ENCODE data around the gene C22orf23. TPM values are rescaled to one million over a fixed set of nuclear protein-coding genes. Genes with fewer than 3 reads are reported as not detected.
A peak's percentile ranks its signal among the peaks of the same experiment; 100 is the strongest.
"Not testable (repeated sequence)": the region's sequence is repeated elsewhere in the genome, so short reads cannot be mapped to it uniquely, and the experiment has no call there.

C22orf23 gene
- total and polyA plus RNA-seq, 12 donors, result 0.17 to 1.1 (median 0.50) TPM

GRCh38 chr22:37954686-37955085 is 1.3 kb upstream of the C22orf23 start:
- Histone ChIP-seq H3K36me3 (peaks cover 0 to 35% (median 27%) of the 10 kb centered on the region in 9 donors), H3K9me3 (no peaks in the 10 kb centered on the region), H3K27me3 (peaks cover 0 to 16% (median 0%) of the 10 kb centered on the region in 7 donors), H3K27ac (no peak overlapping the region), H3K4me3 (peak overlapping the region in 9 of 10 donors; percentile 53 to 98 (median 84)), H3K4me1 (peaks cover 11 to 31% (median 25%) of the 10 kb centered on the region in 9 donors)
- TF ChIP-seq CTCF (IDR thresholded peaks at IDR 0.05), result no peak
- intact Hi-C loops (cut with DNase I), result loop anchor here in 2 of 10 donors (5.0 to 10.0 kb wide), 2 partner anchors 50 to 132 kb away; partner anchors contain the start of genes GALR3 (in 1 of the 2) and MICALL1 (in 1 of the 2)
- DNase-seq (no peak), ATAC-seq (no peak)
- WGBS, 2 donors, result 63 to 64% methylated on average over 4 of the region's 4 CpGs

DNA sequence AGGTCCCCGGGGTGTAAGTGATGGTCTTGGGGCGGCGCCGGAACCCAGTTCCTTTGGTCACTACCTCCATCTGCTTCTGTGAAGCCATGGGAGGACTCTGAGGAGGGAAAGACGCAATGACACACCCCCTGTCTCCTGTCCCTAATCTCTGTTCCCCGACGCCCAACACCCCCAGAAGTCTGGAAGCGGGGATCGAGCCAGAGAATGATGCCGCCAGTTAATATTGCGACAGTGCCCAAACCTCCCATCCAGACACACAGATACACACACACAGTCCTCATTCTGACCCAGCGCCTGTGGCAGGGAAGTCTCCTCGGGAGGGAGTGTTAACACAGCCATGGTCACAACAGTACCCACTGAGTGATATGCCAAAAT is 352 bp downstream of the C22orf23 start:
- no peak for TF ChIP-seq CTCF (IDR thresholded peaks at IDR 0.05)
- ATAC-seq, result peak; percentile 35 to 70 (median 68)
- intact Hi-C loops (cut with DNase I), result loop anchor here in 1 of 10 donors (10.0 kb wide), 1 partner anchor 48 kb away; the partner anchor contains the start of gene MICALL1
- H3K4me1 ChIP-seq, result peaks cover 11 to 31% (median 25%) of the 10 kb centered on the region in 9 donors
- H3K36me3 ChIP-seq, result peaks cover 0 to 19% (median 12%) of the 10 kb centered on the region in 9 donors
- DNase-seq, result peak in 1 of 2 donors; percentile 18
- H3K27me3 ChIP-seq, result peaks cover 0 to 16% (median 0%) of the 10 kb centered on the region in 7 donors
- peak overlapping the region in 6 of 10 donors; percentile 57 to 92 (median 81) for H3K27ac ChIP-seq
- no peaks in the 10 kb centered on the region for H3K9me3 ChIP-seq
- peak overlapping the region; percentile 52 to 98 (median 84) for H3K4me3 ChIP-seq
- 1% methylated on average over 13 of the region's 13 CpGs for WGBS, 2 donors

DNA sequence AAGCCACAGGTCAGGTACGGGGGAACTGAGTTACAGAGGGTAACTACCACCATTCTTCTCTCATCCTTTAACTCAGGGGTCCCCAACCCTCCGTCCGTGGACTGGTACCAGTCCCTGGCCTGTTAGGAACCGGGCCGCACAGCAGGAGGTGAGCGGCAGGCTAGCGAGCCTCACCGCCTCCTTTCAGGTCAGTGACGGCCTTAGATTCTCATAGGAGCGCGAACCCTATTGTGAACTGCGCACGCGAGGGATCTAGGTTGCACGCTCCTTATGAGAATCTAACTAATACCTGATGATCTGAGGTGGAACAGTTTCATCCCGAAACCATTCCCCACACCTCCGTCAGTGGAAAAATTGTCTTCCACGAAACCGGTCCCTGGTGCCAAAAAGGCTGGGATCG is 772 bp downstream of the C22orf23 start:
- peaks cover 0 to 16% (median 0%) of the 10 kb centered on the region in 7 donors for H3K27me3 ChIP-seq
- WGBS, 2 donors, result 9 to 10% methylated on average over 20 of the region's 20 CpGs
- H3K27ac ChIP-seq, DNase-seq, H3K9me3 ChIP-seq: not testable (repeated sequence)
- intact Hi-C loops (cut with DNase I), result loop anchor here in 1 of 10 donors (10.0 kb wide), 1 partner anchor 48 kb away; the partner anchor contains the start of gene MICALL1
- H3K4me3 ChIP-seq, result peak overlapping the region; percentile 52 to 98 (median 84)
- H3K36me3 ChIP-seq, result peaks cover 0 to 15% (median 11%) of the 10 kb centered on the region in 9 donors
- ATAC-seq, result peak in 5 of 8 donors; percentile 1 to 21 (median 10)
- peaks cover 11 to 31% (median 25%) of the 10 kb centered on the region in 9 donors for H3K4me1 ChIP-seq

- Histone ChIP-seq H3K27me3 (peaks cover 0 to 16% (median 0%) of the 10 kb centered on the region in 7 donors), H3K4me1 (peaks cover 11 to 27% (median 23%) of the 10 kb centered on the region in 9 donors), H3K9me3 (no peaks in the 10 kb centered on the region), H3K36me3 (peaks cover 0 to 1% (median 0%) of the 10 kb centered on the region in 9 donors), H3K27ac (no peak overlapping the region), H3K4me3 (no peak overlapping the region)
- no peak for TF ChIP-seq CTCF (IDR thresholded peaks at IDR 0.05)
- DNase-seq (no peak), ATAC-seq (no peak)
- intact Hi-C loops (cut with DNase I), result loop anchor here in 1 of 10 donors (10.0 kb wide), 1 partner anchor 47 kb away; the partner anchor contains the start of gene MICALL1
- WGBS, 2 donors, result 64 to 67% methylated on average over 8 of the region's 8 CpGs
Observed at GRCh38 chr22:37951305-37951704, 2.1 kb downstream of the C22orf23 start.

DNA sequence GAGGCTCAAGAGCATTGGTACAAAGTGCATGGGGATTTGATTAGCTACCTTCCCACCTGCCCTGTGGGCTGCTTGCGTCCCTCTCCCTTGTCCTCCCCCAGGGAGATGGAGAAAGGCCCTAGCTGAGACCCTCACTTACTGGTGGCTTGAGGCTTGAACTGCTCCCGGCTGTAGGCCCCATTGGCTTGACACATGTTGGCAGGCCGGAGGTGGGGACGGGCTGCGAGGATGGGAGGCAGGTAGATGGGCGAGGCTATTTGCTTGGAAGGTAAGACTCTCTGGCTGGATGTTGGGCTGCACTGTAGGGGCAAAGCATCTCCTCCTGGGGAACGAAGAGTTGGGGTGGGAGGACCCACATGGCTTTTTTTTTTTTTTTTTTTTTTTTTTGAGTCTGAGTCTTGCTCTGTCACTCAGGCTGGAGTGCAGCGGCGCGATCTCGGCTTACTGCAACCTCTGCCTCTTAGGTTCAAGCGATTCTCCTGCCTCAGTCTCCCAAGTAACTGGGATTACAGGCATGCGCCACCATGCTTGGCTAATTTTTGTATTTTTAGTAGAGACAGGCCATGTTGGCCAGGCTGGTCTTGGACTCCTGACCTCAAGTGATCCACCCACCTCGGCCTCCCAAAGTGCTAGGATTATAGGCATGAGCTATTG is 6.1 kb downstream of the C22orf23 start:
- DNase-seq; H3K4me3 ChIP-seq; H3K4me1 ChIP-seq; H3K9me3 ChIP-seq; H3K27me3 ChIP-seq; H3K27ac ChIP-seq; intact Hi-C loops (cut with DNase I); ATAC-seq: not testable (repeated sequence)
- H3K36me3 ChIP-seq, result peaks cover 0 to 24% (median 0%) of the 10 kb centered on the region in 9 donors
- WGBS, 2 donors, result 94% methylated on average over 14 of the region's 14 CpGs

DNA sequence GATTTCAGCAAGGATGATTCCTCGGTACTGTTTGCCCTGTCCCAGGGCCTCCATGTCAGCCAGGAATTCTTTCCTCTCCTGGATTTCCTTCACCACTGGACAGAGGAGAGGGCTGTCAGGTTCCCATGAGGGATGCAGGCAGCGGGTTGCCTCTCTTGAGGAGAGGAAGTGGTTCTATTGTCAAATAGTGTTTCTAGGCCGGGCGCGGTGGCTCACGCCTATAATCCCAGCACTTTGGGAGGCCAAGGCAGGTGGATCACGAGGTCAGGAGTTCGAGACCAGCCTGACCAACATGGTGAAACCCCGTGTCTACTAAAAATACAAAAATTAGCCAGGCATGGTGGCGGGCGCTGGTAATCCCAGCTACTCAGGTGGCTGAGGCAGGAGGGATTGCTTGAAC is 9.0 kb downstream of the C22orf23 start:
- H3K27ac ChIP-seq; H3K4me1 ChIP-seq; H3K4me3 ChIP-seq; H3K9me3 ChIP-seq; H3K27me3 ChIP-seq; ATAC-seq; intact Hi-C loops (cut with DNase I); DNase-seq: not testable (repeated sequence)
- peaks cover 0 to 53% (median 17%) of the 10 kb centered on the region in 9 donors for H3K36me3 ChIP-seq
- WGBS, 2 donors, result 90 to 92% methylated on average over 11 of the region's 11 CpGs
